Renal cortex interstitium (tissue), 11 donors: Measurements from ENCODE around the gene GEN1. TPM values are rescaled to one million over a fixed set of nuclear protein-coding genes. Genes with fewer than 3 reads are reported as not detected.
"Not testable (repeated sequence)": the region's sequence is repeated elsewhere in the genome, so short reads cannot be mapped to it uniquely, and the experiment has no call there.

Experiments
- DNase-seq, 11 donors: peaks; one replicate each; pipeline ENCODE4 v3.0.0-alpha.2; 2013; ENCODE audit warnings: low read depth in 9 of 11, low spot score in 4 of 11; ENCODE audit errors: extremely low read depth in 1 of 11
- polyA plus RNA-seq, 3 donors: library from polyadenylated mRNA; unstranded; fragments of 120-200 nt; gene quantifications; one replicate each; pipeline ENCODE4 v1.2.1, GENCODE V29; 2013; ENCODE audit not compliant: insufficient read length in 3 of 3

GEN1 gene
- polyA plus RNA-seq, 3 donors: 11.9 to 14.1 (median 12.0) TPM

DNA sequence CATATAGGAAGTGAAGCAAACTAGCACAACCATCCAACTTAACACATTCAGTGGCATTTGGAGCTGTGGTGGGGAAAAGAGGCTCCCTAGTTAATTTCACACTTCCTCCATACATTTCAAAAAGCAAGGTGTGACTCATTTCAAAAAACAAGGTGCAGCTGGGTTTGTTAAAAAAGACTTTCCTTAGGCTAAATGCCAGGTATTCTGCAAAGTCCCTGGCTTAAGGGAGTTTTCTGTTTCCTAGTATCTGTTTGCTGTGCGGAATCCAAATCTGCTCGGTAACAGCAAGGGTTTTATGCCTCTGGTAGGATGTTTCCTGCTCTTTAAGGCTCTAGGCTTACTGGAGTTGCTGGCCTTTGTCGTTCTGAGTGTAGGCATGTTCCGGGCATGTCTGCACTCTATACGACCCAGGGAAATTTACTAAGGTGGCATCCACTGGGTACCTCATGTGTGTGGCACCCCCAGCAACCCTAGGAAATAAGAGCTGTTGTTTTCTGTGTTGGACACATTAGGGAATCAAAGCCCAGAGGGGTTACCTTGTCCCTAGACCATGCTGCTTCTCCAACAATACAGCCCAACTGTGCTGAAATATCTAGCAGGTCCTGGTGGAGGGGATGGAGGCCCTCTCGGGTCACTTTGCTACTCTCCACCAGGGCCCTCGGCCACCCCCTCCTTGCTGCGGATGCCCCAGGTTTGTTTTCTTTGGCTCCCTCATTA, 61.7 kb downstream of the GEN1 start:
- DNase-seq: no peak

DNA sequence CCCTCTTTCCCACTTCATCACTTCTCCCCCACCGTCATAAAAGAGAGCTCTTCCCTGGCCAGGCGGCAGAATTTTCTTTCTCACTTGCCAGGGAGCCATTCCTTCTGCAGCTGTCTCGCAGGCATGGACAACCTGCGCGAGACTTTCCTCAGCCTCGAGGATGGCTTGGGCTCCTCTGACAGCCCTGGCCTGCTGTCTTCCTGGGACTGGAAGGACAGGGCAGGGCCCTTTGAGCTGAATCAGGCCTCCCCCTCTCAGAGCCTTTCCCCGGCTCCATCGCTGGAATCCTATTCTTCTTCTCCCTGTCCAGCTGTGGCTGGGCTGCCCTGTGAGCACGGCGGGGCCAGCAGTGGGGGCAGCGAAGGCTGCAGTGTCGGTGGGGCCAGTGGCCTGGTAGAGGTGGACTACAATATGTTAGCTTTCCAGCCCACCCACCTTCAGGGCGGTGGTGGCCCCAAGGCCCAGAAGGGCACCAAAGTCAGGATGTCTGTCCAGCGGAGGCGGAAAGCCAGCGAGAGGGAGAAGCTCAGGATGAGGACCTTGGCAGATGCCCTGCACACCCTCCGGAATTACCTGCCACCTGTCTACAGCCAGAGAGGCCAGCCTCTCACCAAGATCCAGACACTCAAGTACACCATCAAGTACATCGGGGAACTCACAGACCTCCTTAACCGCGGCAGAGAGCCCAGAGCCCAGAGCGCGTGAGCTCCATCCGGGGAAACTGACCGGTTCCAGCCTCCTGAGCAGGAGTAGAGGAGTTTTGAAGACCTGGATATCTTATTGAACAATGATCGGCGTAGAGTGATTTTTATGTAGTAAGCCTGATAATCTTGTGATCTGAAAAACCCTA, 62.7 kb downstream of the GEN1 start, which contains the start of gene MSGN1:
TSS of gene MSGN1 (plus strand) at position 65 of the 850 bp plus-strand sequence. CDS start at position 124, 59 bp downstream.
- DNase-seq: no peak

DNA sequence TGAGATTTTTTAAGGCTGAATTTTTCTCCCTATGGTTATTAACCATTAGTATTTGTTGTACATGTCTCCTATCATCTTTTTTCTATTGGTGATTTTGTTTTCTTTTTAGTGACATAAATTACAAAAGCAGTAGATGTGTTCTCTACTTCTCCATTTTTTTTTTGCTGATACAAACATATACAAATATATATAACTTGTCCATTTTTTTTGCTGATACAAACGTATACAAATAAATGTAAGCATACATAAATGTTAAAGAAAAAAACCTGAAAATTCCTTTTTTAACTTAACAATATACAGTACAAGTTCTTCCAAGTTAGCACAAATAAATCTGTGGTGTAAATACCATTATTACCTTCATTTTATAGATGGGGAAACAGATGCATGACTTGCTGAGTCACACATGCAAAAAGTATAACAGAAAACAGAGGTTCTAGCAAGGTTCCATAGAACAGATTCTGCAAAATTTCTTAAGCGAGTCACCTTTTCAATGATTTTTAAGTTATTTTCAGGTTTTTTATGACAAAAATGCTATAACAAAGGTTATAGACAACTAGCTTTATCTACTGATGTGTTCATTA, 64.4 kb downstream of the GEN1 start:
- DNase-seq: no peak

DNA sequence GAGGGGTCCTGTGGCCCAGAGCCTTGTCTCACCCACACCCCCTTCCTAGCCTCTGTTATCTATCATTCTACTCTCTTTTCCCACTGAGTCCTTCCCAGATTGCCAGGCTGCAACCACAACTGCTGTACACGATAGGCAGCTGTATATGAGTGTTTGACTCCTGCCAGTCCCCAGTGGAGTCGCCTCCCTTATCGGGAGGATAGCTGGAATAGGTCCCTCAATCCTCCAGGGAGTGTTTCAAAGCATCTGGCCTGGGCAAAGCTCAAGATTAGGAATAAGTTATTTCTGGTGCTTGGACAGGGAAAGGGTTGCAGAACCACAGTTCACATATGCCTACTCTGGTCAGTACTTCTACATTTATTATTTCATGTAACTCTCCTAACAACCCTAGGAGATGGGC, 67.1 kb downstream of the GEN1 start:
- DNase-seq: no peak

DNA sequence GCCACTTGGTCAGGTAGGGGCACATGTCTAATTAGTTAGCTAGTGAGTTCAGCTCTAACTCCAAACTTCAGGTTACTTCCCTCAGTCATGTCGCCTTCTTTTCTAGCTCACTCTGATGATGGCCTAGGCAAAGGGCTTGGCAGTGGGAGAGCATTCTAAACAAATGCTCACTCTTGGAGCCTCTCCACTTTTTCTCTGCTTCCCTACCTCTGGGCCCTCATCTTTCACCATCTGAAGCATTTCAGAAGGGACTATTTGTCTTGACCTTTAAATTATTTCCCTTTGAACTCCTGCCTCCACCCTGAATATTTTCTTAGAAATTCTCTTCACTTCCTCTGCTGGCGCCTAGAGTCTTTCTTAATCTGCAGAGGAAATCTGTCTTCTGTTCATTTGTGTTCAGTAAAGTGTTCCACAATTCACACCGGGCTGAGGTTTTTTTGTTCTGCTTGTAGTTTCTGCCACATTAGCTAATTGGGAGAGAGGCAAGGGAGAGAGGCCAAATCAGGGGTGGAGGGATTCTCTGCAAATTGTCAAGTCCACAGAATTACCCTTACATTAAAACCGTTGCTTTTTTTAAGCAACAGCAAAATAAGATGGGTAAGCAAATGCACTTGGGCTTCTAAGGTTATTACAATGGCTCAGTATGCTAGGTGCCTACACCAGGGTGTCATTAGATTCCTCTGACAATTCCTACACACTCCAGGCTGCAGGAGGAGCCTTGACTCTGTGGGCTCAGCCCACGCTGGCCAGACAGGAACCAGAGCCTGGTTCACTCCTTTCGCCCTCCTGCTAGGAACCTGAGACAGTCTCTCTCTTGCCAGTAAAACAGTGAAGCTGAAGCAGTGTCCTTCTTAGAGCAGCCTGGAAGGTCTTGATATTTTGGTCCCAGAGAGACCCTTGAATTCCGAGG, 67.9 kb downstream of the GEN1 start:
- peak in 2 of 11 donors; percentile 25 to 32 for DNase-seq

DNA sequence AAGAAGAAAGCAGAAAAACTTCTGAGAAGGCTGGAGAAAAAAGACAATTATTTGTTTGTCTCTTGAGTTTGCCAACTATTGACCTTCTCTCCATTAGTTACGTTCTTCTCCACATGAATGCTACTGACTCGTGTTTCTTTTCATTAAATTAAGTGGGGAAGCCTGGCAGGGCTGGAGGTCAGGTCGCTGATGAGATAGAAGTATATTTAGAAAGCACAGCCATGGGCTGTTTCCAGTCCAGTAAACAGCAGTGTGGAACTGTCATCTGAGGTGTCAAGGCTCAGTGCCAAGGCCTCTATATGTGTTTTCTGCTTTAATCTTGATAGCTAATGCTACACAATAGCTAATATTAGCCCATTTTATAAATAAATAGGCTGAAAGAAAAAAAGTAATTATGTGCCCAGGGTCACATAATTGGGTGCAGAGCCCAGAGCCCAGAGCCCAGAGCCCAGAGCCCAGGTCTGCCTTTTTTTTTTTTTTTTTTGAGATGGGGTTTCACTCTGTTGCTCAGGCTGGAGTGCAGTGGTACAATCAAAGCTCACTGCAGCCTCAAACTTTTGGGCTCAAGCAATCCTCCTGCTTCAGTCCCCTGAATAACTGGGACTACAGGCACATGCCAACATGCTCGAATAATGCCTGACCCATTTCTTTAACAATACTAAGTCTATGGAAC, 68.6 kb downstream of the GEN1 start:
- DNase-seq: peak in 3 of 11 donors; percentile 13 to 31 (median 23)

DNA sequence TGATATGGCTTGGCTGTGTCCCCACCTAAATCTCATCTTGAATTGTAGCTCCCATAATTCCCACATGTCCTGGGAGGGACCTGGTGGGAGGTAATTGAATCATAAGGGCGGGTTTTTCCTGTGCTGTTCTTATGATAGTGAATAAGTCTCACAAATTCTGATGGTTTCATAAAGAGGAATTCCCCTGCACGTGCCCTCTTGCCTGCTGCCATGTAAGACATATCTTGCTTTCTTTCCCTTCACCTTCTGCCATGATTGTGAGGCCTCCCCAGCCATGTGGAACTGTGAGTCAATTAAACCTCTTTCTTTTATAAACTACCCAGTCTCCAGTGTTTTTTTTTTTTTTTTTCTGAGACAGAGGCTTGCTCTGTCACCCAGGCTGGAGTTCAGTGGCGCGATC, 69.7 kb downstream of the GEN1 start:
- not testable (repeated sequence) for DNase-seq

DNA sequence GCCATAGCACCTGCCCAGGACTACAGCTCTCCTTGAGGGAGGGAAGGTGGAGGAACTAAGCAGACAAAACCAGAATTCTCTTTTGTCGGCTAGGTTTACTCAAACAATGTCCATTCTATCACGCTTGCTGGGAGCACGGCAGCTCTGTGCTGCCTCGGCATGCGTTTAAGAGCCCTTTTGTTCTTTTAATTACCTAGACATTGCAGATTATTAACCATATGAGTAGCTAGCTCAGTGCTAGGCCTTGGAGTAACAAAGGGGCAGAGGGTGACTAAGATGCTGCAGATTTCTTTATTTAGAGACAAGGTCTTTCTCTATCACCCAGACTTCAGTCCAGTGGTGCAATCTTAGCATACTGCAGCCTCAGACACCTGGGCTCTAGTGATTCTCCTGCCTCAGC, 73.4 kb downstream of the GEN1 start:
- DNase-seq: no peak

DNA sequence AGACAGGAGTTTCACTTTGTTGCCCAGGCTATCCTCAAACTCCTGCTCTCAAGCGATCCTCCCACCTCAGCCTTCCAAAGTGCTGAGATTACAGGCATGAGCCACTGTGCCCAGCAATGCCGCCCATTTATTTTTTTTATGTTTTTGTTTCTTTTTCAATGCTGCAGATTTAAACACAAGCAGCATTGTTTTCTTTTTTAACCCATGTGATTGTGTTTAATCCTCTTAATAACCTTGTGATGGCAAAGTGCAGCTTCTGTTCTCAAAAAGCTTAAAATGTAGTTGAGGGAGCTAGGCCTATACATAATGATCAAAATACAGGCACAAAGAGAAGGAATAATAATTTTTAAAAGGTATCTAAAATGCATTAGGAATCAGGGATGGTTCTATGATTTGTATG, 73.8 kb downstream of the GEN1 start:
- no peak for DNase-seq

DNA sequence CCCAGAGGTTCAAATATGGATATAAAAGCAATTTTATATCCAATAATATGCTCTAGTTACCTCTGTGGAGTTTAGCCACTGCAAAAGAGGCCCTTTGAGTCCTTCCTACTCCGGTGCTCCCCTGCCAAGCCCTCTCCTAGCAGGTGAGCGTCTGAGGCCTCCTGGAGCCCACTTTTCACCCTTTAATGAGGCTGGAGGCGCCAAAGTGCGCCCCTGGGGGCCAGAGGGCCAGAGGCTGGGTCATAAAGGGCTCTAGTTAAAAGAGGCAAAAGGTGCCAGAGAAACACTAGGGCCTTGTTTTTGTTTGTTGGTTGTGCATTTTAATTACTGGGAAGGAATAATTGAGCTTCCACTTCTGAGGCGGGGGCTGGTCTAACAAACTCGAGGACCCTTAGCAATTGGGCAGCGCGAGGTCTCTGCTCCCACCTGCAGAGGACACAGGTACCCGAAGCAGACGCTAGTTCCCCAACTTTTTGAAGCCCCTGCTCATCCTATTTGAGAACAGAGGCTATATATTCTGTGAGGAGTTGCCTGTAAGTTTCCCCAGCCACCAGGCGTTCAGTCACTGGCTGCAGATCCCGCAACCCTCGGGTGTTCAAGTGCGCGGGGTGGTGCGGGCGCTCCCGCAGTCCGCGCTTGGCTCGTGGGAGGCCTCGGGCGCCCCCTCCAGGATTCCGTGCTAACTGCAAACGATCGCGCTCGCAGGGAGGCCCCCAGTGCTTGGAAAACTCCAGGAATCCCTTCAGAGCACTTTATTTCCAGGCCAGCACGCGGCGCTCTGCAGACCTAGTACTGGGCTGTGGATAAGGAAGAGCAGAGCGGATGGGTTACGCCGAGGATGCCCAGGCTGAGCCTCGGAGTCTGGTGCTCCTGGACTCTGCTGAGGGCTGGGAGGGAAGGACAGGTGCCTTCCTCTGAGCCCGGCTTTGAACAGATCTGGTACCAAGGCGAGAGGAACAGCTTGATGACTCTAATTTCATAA, 76.4 kb downstream of the GEN1 start:
- peak; percentile 41 to 77 (median 69) for DNase-seq

DNA sequence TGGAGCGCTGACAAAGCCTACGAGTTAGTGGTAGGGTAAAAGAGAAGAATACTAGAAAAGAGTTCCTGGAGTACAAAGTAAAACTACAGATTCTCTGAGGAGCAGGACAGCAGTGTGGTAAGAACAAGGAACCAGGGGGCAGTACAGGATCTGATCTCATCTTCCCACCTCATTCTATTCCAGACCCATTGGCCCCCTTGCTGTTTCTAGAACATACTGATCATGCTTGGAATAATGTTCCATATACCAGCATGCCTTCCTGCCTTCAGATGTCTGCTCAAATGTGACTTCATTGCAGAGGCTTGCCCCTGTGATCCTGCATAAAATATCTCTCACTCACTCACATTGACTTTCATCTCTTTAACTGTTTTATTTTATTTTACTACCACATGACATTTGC, 81.6 kb downstream of the GEN1 start:
- no peak for DNase-seq

Other genes starting within 250 kb of the GEN1 start
- under 1 TPM; 0.17 to 0.23 (median 0.17) TPM for gene RAD51AP2, start 235.7 kb upstream of the GEN1 start, polyA plus RNA-seq
- gene VSNL1, start 213.4 kb upstream of the GEN1 start, polyA plus RNA-seq: 1 to 10 TPM; 3.8 to 5.2 (median 4.2) TPM
- 10 to 100 TPM; 33.1 to 39.8 (median 33.9) TPM for gene SMC6, start 328 bp upstream of the GEN1 start, polyA plus RNA-seq
- not detected for gene MSGN1, start 62.3 kb downstream of the GEN1 start, polyA plus RNA-seq
- 1 to 10 TPM; 5.4 to 9.9 (median 7.7) TPM for gene KCNS3, start 124.5 kb downstream of the GEN1 start, polyA plus RNA-seq